Stimulated activated CD8-positive, alpha-beta memory T cell treated with anti-CD3 and anti-CD28 coated beads, Interleukin-12 subunit alpha, Interleukin-12 subunit beta, amount 100 ng/mL, for 24 hours (primary cell): ENCODE measurements around the gene UNC45B.
A peak's percentile ranks its signal among the peaks of the same experiment; 100 is the strongest.
"Not testable (repeated sequence)": the region's sequence is repeated elsewhere in the genome, so short reads cannot be mapped to it uniquely, and the experiment has no call there.

ENCODE experiments used
- DNase-seq: peaks from one replicate; pipeline ENCODE4 v3.0.0-alpha.2; 2020; ENCODE audit errors: extremely low read depth

Gene UNC45B, protein sequence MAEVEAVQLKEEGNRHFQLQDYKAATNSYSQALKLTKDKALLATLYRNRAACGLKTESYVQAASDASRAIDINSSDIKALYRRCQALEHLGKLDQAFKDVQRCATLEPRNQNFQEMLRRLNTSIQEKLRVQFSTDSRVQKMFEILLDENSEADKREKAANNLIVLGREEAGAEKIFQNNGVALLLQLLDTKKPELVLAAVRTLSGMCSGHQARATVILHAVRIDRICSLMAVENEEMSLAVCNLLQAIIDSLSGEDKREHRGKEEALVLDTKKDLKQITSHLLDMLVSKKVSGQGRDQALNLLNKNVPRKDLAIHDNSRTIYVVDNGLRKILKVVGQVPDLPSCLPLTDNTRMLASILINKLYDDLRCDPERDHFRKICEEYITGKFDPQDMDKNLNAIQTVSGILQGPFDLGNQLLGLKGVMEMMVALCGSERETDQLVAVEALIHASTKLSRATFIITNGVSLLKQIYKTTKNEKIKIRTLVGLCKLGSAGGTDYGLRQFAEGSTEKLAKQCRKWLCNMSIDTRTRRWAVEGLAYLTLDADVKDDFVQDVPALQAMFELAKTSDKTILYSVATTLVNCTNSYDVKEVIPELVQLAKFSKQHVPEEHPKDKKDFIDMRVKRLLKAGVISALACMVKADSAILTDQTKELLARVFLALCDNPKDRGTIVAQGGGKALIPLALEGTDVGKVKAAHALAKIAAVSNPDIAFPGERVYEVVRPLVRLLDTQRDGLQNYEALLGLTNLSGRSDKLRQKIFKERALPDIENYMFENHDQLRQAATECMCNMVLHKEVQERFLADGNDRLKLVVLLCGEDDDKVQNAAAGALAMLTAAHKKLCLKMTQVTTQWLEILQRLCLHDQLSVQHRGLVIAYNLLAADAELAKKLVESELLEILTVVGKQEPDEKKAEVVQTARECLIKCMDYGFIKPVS

DNA sequence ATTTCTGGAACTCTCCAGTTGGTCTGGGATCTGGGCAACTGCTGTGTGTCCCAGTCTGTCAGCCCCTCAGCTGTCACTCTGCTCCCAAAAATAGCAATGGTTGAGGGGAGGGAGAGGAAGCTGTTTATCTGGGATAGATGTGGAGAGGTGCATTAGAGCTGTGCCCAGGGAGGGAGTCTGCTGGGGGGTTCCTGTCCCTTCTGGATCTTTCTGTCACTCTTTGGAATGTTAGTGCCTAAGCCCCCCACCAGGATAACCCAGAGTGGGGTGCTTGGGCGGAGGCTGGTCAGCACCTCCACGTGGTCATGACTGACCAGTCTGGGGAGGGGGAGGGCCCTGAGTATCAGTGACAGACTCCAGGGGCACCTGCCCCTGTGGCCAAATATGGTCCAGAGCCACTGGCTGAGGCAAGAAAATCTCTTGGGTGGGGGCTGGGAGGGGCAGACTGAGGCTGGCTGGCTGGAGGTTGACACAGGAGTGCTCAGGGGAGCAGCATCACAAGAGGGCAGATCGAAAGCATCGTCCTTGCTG lies at the start of gene UNC45B:
Gene UNC45B, plus strand, starts transcription at position 443 of the 531 bp plus-strand sequence. CDS start 447 bp downstream, outside the sequence.
- DNase-seq = no peak

DNA sequence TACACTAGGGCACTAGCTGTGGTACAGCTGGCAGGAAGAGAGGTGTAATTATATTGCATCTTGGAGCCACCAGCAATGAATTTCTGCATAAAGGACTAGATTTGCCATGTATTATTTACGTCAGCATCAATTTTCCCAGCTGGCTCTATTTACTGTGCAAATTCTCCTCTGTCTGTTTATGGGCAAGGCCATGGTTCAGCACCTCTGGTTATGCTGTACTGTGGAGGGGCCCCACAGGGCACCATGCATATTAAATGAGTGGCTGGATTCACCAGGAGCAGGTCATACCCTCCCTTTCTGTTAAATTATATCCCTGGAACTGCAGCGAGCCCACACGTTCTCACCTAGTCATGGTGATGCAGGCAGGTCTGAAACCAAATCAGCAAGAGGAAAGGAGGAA lies 47.7 kb upstream of the UNC45B start:
- DNase-seq = no peak

DNA sequence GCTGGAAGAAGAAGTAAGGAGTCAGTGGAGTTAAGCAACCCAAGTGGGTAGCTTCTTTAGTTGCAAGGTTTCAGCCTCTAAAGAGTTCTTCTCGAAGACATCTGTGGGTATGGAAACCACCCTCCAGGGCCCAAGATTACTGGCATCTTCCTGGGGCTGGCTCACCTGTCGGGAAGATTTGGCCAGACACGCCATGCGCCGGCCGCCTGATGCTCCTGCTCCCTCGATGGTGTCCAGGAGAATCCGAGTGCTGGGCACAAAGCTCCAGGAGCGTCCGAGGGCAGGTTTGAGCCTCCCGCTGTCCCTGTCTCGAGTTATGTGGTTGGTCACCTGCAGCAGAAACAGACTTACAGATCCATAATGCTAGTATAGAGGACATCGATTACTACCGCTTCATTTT lies 46.6 kb upstream of the UNC45B start:
- DNase-seq = no peak

DNA sequence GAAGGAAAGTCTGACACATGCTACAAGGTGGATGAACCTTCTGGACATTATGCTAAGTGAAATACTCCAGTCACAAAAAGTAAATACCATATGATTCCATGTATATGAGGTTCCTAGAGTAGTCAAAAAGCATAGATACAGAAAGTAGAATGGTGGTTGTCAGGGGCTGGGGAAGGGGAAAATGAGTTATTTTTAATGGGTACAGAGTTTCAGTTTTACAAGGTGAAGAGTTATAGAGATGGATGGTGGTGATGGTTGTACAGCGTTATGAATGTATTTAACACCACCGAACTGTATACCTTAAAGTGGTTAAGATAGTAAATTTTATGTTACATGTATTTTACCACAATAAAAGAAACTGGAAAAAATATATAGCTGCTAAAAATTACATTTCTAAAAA lies 45.9 kb upstream of the UNC45B start:
- DNase-seq = no peak

DNA sequence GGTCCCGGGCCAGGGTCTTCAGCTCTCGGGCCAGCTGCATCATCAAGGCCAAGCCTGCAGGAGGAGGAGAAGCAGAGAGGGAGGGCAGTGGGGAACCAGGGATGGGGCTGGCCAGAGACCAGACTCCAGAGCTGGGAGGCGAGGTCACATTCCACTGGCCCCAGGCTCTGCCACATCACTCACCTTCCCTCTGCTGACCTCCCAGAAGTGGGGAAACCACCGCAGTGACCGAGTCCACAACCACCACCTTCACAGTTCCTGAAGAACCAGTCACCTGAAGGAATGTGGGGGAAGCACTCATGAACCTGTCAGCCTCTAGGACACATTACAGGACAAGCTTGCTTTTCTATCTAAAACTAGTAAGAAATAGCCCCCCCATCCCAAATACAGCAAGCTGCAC lies 44.3 kb upstream of the UNC45B start:
- no peak for DNase-seq

DNA sequence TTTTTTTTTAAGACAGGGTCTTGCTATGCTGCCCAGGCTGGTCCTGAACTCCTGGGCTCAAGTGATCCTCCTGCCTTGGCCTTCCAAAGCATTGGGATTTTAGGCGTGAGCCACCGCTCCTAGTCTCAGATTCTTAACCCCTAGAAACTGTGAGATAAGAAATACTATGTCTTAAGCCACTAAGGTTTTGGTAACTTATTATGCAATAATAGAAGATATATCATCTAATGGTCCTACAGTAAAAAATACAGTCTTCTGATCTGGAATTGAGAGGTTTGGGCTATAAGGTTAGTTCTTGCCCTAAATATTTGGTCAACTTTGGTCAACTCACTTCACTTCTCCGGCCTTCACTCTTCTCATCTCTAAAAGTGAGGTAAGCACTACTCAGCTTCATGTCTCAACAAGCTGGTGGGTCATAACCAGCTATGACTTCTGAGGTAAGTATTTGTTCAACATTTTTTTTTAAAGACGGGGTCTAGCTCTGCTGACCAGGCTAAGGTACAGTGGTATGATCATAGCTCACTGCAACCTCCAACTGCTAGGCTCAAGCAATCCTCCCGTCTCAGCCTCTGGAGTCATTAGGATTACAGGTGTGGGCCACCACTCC lies 42.7 kb upstream of the UNC45B start:
- DNase-seq = no peak

DNA sequence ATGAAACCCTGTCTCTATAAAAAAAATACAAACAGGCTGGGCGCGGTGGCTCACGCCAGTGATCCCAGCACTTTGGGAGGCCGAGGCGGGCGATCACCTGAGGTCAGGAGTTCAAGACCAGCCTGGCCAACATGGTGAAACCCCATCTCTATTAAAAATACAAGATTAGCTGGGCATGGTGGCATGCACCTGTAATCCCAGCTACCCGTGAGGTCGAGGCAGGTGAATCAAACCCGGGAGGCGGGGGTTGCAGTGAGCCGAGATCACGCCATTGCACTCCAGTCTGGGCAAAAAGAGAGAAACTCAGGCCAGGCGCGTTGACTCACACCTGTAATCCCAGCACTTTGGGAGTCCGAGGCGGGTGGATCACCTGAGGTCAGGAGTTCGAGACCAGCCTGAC lies 36.8 kb upstream of the UNC45B start:
- not testable (repeated sequence) for DNase-seq

DNA sequence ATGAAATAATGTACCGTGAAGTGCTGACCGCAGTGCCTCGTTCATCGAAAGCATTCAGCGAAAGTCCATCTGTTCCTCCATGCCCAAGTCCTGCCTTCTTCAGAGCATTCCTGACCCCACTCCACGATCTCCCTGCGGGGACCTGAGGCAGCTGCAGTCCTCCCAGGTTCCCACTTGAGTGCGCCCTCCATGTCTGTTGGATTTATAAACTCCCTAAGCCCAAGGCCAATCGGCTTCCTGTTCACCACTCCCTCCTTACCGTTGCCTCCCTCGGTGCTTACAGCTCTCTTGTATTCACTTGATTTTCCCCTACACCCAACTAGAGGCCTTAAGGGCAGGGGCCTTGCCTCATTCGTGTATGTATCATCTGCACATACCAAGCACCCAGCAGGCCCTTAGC lies 30.8 kb upstream of the UNC45B start:
- DNase-seq = no peak

DNA sequence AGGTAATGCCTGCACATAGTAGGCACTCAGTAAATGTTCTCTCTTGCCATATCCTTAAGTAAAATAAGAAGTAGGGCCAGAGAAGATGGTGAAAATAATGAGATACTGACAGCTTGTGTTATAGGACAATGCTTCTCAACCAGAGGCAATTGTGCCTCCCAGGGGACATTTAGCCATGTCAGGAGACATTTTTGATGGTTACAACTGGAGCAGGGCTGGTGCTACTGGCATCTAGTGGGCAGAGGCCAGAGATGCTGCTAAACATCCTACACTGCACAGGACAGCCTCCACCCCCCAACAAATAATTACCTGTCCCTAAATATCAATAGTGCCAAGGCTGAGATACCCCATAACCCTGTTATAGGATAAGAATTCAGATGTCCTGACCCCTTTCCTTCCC lies 29.6 kb upstream of the UNC45B start:
- no peak for DNase-seq

DNA sequence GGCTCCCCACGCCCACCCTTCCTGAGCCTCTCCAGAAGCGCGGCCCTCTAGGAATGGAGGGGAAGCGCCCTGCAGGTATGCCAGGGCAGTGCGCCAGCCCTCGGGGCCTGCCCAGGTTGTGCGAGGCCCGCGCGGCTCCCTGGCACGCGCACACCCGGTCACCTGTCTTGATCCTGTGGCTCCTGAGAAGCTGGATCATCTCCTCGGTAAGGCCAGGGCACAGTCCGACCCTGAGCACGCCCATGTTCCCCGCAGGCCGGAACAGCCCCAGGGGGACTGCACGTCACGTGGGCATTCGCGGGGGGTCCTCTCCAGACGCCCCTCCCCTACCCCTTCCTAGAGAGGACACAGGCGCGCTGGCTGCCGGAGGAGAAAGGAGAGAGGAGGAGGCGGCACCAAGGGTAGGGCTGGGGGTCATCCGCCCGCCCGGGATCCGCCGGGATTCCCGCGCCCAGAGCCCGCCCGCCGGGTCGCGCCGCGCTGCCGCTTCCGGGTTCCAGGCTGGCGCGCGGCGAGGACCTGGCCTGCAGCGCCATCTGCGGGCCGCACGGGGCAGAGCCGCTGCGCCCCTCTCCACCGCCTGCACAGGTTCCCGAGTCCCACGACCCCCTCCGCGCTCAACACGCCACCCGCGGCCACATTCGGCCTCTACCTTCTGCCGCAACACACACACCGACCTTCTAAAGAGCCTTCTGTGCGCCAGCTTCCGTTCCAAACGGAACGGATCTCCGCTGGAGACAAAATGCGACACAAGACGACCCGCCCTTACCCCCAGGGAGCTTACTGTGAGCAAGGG lies 28.0 kb upstream of the UNC45B start, which contains the start of gene RAD51D:
Gene RAD51D, minus strand, starts transcription at position 491 of the 796 bp plus-strand sequence. Its CDS starts 247 bp downstream, at position 244.
- peak; percentile 46 for DNase-seq

DNA sequence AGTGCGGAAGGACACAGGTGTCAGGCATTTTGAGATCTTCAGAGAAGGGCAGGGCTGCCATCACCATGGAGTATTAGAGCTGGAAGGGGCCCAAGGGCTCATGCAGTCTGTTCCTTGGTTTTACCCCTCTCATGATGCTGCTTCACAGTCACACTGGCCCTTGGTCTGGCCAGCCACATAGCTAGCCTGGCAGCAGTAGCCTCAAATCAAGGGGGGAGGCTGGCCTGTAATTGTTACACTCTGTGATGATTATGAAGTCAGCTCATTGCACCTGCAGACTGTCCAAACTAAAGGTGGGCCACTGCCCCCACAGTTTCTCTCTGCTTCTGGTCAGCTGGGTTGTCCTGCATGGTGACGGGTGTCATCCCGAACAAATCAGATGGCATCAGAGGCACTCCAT lies 26.3 kb upstream of the UNC45B start, which contains the start of gene FNDC8:
Gene FNDC8, plus strand, starts transcription at position 301 of the 400 bp plus-strand sequence. Its CDS starts 79 bp downstream, at position 380.
- DNase-seq = no peak

DNA sequence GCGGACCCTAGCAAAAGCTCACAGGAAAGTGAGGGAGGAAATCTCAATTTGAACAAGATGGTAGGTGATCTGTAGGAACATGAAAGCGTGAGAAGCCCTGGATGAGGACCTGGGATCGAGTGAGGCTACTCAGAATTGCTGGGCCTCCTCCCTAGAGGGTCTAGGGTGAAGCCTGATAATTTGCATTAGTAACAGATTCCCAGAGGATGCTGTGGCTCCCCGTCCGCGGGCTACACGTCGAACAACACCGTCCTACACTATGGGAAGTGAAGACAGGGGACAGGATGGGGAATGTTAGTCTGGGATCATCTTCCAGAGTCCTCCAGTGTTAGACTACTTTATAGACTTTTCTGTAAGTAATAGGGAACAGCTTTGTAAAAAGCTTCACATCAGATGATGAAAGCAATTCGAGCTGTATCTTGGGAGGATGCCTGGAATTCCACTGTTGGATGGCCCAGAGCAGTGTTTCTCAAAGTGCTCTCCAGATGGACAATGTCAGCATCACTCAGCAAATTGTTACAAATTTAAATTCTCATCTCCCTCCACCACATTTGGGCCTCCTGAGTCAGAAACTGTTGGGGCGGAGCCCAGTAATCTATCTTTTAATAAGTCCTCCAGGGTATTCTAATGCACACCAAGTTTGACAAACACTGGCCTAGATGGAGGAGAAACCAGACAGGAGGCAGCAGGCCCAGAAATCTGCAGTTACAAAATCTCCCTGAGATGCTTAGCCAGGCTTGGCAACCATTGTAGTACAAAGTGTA lies 19.7 kb upstream of the UNC45B start:
- DNase-seq = no peak

DNA sequence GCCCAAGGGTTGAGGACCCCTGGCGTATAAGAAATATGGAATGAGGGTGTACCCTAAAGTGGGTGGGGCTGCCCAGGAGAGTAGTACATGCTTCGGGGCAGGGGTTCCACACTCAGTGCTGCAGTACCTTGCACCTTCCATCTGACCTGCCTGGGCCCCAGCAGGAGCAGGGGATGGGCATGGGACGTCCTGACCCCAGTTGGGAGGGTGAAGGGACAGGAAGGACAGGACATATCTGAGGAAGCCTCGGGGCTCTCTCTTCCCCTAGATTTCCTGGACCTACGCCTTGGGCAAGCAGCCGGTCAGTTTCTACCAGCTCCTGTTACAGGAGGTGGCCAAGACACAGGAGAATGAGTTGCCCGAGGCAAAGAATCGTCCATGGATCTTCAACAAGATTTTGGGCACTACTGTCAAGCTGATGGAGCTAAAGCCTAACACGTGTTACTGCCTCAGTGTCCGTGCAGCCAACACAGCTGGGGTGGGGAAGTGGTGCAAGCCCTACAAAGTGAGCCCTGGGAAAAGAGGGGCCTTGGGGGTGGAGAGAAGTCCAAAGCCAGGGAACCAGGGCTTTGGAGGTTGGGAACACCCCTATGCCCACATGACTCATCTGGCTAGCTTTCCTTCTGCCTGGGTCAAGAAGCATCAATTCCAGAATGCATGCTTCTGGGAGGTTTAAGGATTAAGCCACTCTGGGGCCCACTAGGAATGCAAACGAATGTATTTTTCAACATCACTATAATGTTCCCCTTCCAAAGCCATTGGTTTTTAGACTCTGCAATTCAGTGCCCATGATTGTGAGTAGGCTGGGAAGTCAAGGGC lies 18.3 kb upstream of the UNC45B start:
- DNase-seq = no peak

DNA sequence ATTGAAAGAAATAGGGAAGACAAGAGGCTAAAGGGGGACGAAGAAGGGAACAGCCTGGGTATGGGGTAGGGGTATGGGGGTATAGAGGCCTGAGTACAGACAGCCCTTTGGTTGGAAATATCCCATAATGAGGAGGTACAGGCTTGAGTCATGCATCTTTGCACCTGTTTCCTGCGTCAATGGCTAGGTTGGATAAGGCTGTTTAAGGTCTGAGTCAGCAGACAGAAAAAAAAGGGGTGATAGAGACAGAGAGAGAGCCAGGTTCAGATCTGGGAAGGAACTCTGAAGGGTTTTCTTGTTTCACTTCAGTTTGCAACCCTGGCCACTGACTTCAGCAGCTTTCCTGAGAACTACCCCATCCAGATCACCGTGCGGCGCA lies 17.7 kb upstream of the UNC45B start:
- DNase-seq = no peak

DNA sequence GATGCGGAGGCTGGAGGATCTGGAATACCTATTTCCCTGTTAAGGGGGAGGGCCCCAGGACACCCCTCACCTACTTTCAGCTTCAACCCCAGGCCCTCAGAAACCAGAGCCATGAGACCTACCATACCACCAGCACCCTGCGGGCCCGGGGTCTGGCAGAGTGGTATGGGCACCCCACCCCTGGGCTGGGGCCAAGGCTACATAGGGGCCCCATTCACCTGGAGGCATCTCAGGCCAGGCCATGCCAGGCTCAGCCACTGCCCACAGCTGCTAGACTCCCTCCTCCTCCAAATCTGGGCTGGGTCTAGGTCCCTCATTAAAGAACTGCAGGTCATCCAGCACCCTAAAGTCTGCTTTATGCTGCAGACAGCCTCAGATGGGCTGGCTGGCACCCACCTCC lies 17.2 kb upstream of the UNC45B start:
- no peak for DNase-seq

DNA sequence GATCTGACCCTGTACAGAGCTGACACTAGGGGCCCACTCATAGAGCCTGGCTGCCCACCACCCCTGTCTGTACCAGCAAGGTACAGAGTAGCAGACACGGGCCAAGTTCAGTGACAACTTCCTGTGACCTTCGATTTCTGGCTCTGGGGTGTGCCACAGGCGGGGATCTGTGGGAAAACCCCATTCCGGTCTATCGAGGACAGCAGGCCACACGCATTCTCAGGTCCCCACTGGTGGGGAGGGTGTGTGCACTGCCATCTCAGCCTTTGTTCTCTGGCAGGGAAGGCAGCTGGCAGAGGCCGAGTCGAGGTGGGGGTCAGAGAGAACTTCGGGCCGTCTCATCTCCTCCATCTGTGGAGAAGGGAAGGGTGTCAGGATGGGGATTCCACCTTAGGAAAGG lies 15.5 kb upstream of the UNC45B start:
- no peak for DNase-seq

DNA sequence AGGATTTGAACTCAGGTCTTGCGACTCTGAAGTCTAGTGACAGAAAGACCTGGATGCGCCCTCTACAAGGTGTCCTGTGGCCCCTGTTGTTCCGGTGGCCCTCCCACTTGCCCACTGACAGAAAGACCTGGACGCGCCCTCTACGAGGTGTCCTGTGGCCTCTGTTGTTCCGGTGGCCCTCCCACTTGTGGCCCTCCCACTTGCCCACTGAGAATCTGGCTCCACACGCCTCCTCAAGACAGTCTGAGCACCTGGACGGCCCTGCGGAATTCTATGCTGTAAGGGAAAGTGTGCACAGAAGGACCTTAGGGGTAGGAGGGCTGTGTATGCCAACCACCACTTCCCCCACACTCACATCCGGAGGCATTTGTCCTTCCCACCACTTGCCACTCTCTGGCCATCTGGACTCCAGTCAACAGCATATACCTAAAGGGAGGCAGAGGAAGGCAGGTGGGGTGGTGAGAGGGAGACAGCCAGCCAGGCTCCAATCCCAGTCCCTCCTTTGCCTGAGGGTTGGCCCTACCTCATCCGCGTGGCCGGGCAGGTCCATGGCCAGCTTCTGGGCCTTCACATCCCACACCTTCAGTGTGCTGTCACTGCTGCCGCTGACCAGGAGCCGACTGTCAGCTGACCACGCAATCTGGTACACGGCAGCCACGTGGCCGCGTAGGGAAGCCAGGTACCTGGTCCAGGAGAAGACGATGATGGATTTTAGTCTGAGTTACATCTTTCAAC lies 14.6 kb upstream of the UNC45B start:
- DNase-seq = no peak

DNA sequence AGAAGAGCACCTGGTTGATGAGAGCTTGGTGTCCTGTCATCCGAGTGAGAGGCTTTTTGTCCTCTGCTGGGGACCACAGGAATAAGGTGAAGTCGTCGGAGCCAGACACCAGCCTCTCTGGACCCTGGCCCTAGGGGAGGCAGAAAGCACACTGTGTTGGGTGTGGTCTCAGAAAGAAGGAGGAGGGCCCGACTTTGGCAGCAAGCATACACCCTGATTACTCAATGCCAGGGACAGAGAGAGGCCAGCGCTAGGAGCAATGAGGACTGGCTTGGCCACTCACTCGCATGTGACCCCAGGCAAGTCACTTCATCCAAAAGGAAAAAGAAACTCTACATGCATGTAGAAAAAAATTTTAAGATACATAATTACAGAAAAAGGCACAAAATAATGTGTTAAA lies 12.3 kb upstream of the UNC45B start:
- DNase-seq = no peak

DNA sequence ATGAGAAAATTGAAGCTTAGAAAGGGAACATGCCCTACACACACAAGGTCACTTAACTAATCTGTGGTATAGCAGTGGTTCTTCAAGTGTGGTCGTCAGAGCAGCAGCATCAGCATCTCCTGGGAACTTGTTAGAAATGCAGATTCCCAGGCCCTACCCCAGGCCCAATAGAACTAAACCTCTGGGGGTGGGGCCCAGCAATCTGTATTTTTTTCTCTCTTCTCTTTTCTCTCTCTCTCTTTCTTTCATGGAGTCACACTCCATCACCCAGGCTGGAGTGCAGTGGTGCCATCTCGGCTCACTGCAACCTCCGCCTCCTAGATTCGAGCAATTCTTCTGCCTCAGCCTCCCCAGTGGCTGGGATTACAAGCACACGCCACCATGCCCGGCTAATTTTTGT lies 9.4 kb upstream of the UNC45B start:
- DNase-seq = no peak
